Retinal pigment epithelial cell (primary cell): ENCODE data around the gene FMN2.

Source experiments
- DNase-seq: peaks from one replicate; pipeline ENCODE4 v3.0.0-alpha.2; 2010; ENCODE audit warnings: low read depth
- H3K4me3 ChIP-seq: 2 replicates; pipeline ENCODE4 v1.5.1; 2011; ENCODE audit warnings: mild to moderate bottlenecking, low read length, control low read depth, moderate library complexity
- CTCF ChIP-seq: conservative IDR thresholded peaks from 2 replicates; pipeline ENCODE4 v1.5.1; 2011; ENCODE audit warnings: low read depth, low read length, control low read depth, inconsistent platforms

FMN2 gene

GRCh38 chr1:240242601-240243144, 151.0 kb downstream of the FMN2 start:
- TF ChIP-seq CTCF: no peak
- no peak for DNase-seq
- H3K4me3 ChIP-seq: no peak overlapping the region

- no peak overlapping the region for H3K4me3 ChIP-seq
- DNase-seq: no peak
- no peak for TF ChIP-seq CTCF
Observed at GRCh38 chr1:240244968-240245628, 153.4 kb downstream of the FMN2 start.

GRCh38 chr1:240245629-240246020, 153.9 kb downstream of the FMN2 start:
- DNase-seq: no peak
- H3K4me3 ChIP-seq: no peak overlapping the region
- TF ChIP-seq CTCF: no peak

- DNase-seq: no peak
- H3K4me3 ChIP-seq: no peak overlapping the region
- TF ChIP-seq CTCF: no peak
Observed at GRCh38 chr1:240247899-240248298, 156.2 kb downstream of the FMN2 start.

GRCh38 chr1:240254006-240254405, 162.3 kb downstream of the FMN2 start:
- H3K4me3 ChIP-seq: no peak overlapping the region
- no peak for DNase-seq
- TF ChIP-seq CTCF: no peak

- no peak for DNase-seq
- no peak for TF ChIP-seq CTCF
- H3K4me3 ChIP-seq: no peak overlapping the region
Observed at GRCh38 chr1:240254778-240255291, 163.2 kb downstream of the FMN2 start.

- no peak for TF ChIP-seq CTCF
- no peak overlapping the region for H3K4me3 ChIP-seq
- DNase-seq: no peak
Observed at GRCh38 chr1:240255922-240256321, 164.2 kb downstream of the FMN2 start.
